ENCODE data around the gene BPHL. TPM values are rescaled to one million over a fixed set of nuclear protein-coding genes. Genes with fewer than 3 reads are reported as not detected.

BPHL gene
- polyA plus RNA-seq, 1 of the 3 experiments (the other 2 are of a cell fraction), result 21.7 TPM

GRCh38 chr6:3157131-3157933 lies 38.8 kb downstream of the BPHL start, which contains the start of gene TUBB2A (continued):
- TF ChIP-seq REST (IDR thresholded peaks at IDR 0.05; ENCODE audit: low read depth, low read length), result peak; percentile 45; the same call in 1 of the 2 replicates
- TF ChIP-seq CTCF (IDR thresholded peaks at IDR 0.05), result peak; percentile 56
- TF ChIP-seq SMC3 (IDR thresholded peaks at IDR 0.05; ENCODE audit: low read depth, low read length), result peak; percentile 30; the same call in 1 of the 2 replicates
- no peak for TF ChIP-seq FOSL2 (IDR thresholded peaks at IDR 0.05; ENCODE audit: borderline replicate concordance, low read depth)
- TF ChIP-seq FOXJ3 (CRISPR knock-in tag; IDR thresholded peaks at IDR 0.05), result no peak
- no peak for TF ChIP-seq IRF3 (IDR thresholded peaks at IDR 0.05; ENCODE audit: low read depth, low read length)
- no peak for TF ChIP-seq USF1 (IDR thresholded peaks at IDR 0.05; ENCODE audit: borderline replicate concordance, low read depth)
- TF ChIP-seq RFX5 (IDR thresholded peaks at IDR 0.05; ENCODE audit: low read length), result 0 out of 2 replicates have a peak, but pooled peaks have one; percentile 28
- TF ChIP-seq PBX3 (IDR thresholded peaks at IDR 0.05), result 0 out of 2 replicates have a peak, but pooled peaks have one; percentile 37
- peak; percentile 98 for TF ChIP-seq POLR2AphosphoS5 (IDR thresholded peaks at IDR 0.05; ENCODE audit: low read depth, low read length)
- TF ChIP-seq NFIC (IDR thresholded peaks at IDR 0.05; ENCODE audit: borderline replicate concordance), result no peak
- TF ChIP-seq EP300 (IDR thresholded peaks at IDR 0.05; ENCODE audit: borderline replicate concordance in 1 of 2, low read depth in 1 of 2, low read length in 1 of 2), result peak in 1 of 2 experiments; percentile 64; a peak in 1 of 4 replicates
- no peak for TF ChIP-seq JUND (IDR thresholded peaks at IDR 0.05)
- no peak for TF ChIP-seq TEAD4 (IDR thresholded peaks at IDR 0.05; ENCODE audit: borderline replicate concordance, insufficient read depth)
- TF ChIP-seq MXI1 (IDR thresholded peaks at IDR 0.05; ENCODE audit: low read depth, low read length), result peak; percentile 72
- TF ChIP-seq RCOR1 (IDR thresholded peaks at IDR 0.05; ENCODE audit: low read length), result no peak
- peak; percentile 93 for TF ChIP-seq TAF1 (IDR thresholded peaks at IDR 0.05; ENCODE audit: borderline replicate concordance, low read depth, low read length)

Data from SK-N-SH (cell line).